Measurements from ENCODE around the gene PTPRM. TPM values are rescaled to one million over a fixed set of nuclear protein-coding genes. Genes with fewer than 3 reads are reported as not detected.

Gene PTPRM
- total RNA-seq, 4 donors from 2014 or later: 21.4 to 41.8 (median 29.6) TPM

DNA sequence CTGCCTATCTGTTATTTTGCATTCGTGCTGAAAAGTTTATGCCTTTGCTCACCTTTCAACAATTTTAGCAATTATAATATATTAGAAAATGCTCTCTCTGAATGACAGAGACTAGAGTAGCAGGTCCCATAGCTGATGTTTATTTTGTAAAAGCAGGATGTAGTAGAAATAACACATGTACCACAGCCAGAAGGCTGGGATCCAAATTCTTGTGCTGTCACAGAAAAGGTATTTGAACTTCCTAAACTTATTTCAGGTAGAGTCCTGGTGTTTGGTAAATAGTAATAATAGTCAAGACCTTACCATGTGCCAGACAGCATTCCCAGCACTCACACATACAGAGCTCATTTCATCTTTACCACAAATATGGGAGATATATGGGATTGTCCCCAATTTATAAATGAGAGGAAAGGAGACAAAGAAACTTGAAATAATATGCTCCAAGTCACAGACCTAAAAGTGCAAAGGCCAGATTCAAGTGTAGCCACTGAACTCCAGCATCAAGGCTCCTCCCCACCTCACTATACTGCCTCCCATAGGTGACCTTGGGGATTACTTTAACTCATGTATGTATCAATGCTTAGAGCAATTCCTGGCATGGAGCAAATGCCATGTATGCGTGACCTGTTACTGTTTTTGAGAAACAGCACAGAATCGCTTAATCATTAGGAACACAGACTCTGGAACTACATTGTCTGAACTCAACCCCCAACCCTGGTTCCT lies 757.4 kb downstream of the PTPRM start:
- intact Hi-C loops (cut with DNase I; ENCODE audit: low total_unique reads): no loop called here

DNA sequence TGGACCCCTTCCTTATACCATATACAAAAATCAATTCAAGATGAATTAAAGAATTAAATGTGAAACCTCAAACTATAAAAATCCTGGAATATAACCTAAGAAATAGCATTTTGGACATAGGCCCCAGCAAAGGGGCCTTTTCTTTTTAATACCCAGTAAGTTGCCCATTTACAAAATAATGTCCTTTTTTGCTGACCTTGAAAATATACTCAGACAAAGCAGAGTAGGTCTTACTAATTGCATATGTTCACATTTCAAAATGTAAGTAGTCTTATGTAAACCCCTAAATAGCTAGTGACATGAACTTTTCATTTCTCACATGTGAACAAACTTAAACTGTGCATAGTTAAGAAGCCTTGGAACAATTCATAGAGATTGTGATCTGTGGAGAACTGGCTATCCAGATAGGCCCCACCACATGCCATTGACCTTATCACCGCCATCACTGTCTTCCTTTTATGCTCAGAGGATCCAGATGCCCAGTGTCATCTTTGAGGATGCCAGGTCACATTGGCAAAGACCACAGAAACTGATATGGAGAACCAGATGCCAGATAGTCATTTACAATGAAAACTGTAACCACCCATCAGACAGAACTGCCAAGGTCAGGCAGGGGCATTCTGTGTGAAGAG lies 759.8 kb downstream of the PTPRM start:
- intact Hi-C loops (cut with DNase I; ENCODE audit: low total_unique reads): no loop called here
- 88 to 92% methylated on average over 1 of the region's 1 CpG for WGBS, 2 donors

More for the DNA sequence above, 757.4 kb downstream of the PTPRM start:
- TF ChIP-seq POLR2A (IDR thresholded peaks at IDR 0.05): no peak
- TF ChIP-seq, protein P1, sequence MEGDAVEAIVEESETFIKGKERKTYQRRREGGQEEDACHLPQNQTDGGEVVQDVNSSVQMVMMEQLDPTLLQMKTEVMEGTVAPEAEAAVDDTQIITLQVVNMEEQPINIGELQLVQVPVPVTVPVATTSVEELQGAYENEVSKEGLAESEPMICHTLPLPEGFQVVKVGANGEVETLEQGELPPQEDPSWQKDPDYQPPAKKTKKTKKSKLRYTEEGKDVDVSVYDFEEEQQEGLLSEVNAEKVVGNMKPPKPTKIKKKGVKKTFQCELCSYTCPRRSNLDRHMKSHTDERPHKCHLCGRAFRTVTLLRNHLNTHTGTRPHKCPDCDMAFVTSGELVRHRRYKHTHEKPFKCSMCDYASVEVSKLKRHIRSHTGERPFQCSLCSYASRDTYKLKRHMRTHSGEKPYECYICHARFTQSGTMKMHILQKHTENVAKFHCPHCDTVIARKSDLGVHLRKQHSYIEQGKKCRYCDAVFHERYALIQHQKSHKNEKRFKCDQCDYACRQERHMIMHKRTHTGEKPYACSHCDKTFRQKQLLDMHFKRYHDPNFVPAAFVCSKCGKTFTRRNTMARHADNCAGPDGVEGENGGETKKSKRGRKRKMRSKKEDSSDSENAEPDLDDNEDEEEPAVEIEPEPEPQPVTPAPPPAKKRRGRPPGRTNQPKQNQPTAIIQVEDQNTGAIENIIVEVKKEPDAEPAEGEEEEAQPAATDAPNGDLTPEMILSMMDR (IDR thresholded peaks at IDR 0.05): no peak
- DNase-seq (ENCODE audit: low spot score in 2 of 2): no peak
- 87 to 92% methylated on average over 3 of the region's 3 CpGs for WGBS, 2 donors
- H3K4me3 ChIP-seq (ENCODE audit: low read depth, poor library complexity, severe bottlenecking): no peak overlapping the region

DNA sequence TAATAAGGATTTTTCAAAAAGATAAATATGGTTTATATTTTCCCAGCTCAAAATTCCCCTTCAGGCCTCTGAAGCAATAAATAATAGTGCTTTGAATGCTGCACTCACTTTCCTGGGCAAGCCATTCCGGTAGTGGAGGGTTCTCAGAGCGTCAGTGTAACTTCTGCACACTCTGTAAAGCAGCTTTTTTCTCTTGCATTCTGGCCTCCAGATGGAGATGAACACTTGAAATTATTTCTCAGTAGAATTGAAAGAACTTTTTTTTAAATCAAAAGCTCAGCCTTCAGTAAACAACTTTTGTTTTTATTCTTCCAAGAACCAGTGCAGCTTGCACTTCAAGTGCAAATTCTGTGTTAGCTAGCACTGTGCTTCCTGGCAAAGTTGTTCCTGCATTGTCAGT lies 761.0 kb downstream of the PTPRM start:
- intact Hi-C loops (cut with DNase I; ENCODE audit: low total_unique reads): no loop called here
- no peak overlapping the region for H3K4me3 ChIP-seq (ENCODE audit: low read depth, poor library complexity, severe bottlenecking)
- no peak for DNase-seq (ENCODE audit: low spot score in 2 of 2)
- 44 to 53% methylated on average over 2 of the region's 2 CpGs for WGBS, 2 donors
- TF ChIP-seq POLR2A (IDR thresholded peaks at IDR 0.05): no peak
- TF ChIP-seq, protein P1 (IDR thresholded peaks at IDR 0.05): no peak

More for the DNA sequence above, 759.8 kb downstream of the PTPRM start:
- TF ChIP-seq POLR2A (IDR thresholded peaks at IDR 0.05): no peak
- TF ChIP-seq, protein P1 (IDR thresholded peaks at IDR 0.05): no peak
- no peak overlapping the region for H3K4me3 ChIP-seq (ENCODE audit: low read depth, poor library complexity, severe bottlenecking)
- no peak for DNase-seq (ENCODE audit: low spot score in 2 of 2)

DNA sequence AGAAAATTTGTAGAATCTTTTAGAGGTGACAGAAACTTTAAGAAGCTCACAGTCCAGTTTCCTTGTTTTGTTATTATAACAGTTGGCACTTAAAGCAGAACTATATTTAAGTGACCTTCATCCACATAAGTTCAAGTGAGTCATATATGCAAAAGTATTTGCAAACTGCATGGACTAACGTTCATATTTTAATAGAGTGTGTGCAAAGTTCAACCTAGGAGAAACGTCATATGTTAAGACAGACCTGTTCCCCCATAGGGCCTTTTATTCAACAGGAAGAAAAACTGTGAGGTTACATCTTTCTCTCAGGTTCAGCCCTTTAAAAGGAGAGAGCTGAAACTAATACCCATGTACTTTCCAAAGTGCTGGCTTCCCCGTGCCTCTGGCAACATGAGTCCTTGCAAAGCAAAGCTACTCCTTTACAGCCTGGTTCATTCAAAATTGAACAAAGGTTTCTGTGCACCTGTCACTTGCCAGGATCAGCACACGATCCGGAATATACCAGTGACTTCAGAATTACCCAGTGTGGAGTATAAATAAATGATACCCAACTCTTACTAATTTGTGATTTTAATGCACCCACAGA lies 762.2 kb downstream of the PTPRM start:
- TF ChIP-seq, protein P1 (IDR thresholded peaks at IDR 0.05): no peak
- no peak for TF ChIP-seq POLR2A (IDR thresholded peaks at IDR 0.05)
- intact Hi-C loops (cut with DNase I; ENCODE audit: low total_unique reads): no loop called here
- WGBS, 2 donors: 53 to 59% methylated on average over 5 of the region's 5 CpGs

DNA sequence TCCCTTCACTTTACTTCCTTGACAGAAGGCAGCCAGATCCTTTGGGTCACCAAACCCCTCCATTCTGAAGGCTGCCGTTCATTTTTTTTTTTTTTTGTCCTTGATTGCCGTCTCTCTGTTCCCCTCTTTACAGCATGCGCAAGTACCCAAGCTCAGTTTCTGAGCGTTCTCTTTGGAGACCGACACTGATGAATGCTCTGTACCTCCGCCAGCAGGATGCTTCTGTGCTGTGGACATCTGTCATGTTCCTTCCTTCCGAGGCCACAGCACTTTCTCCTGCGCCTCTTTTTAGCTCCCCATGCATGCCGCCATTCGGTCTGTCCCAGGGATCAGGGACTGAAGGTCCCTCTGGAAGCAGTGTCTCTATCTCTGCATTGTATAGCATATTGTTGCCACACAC lies 763.5 kb downstream of the PTPRM start:
- 89 to 90% methylated on average over 10 of the region's 10 CpGs for WGBS, 2 donors
- intact Hi-C loops (cut with DNase I; ENCODE audit: low total_unique reads): no loop called here
- DNase-seq (ENCODE audit: low spot score in 2 of 2): no peak
- no peak overlapping the region for H3K4me3 ChIP-seq (ENCODE audit: low read depth, poor library complexity, severe bottlenecking)
- TF ChIP-seq POLR2A (IDR thresholded peaks at IDR 0.05): no peak
- TF ChIP-seq, protein P1 (IDR thresholded peaks at IDR 0.05): no peak

More for the DNA sequence above, 762.2 kb downstream of the PTPRM start:
- H3K4me3 ChIP-seq (ENCODE audit: low read depth, poor library complexity, severe bottlenecking): no peak overlapping the region
- no peak for DNase-seq (ENCODE audit: low spot score in 2 of 2)

All from lower leg skin (tissue), 4 donors.